PFSK-1 (cell line): ENCODE measurements around the gene CACNG6.

Experiments
- POLR2AphosphoS5 ChIP-seq: IDR thresholded peaks from 2 replicates; pipeline ENCODE4 v1.6.1; 2012; ENCODE audit warnings: low read depth, mild to moderate bottlenecking, control low read depth, low read length, moderate library complexity
- SIN3A ChIP-seq: IDR thresholded peaks from 2 replicates; pipeline ENCODE4 v1.6.1; 2012; ENCODE audit warnings: mild to moderate bottlenecking, low read length, moderate library complexity, borderline replicate concordance; ENCODE audit not compliant: insufficient read depth
- TAF1 ChIP-seq: IDR thresholded peaks from 2 replicates; pipeline ENCODE4 v1.6.1; 2012; ENCODE audit warnings: low read length, control low read depth, borderline replicate concordance; ENCODE audit not compliant: insufficient read depth
- TF ChIP-seq, protein P1 (sequence below), 2 experiments: IDR thresholded peaks; 2 replicates each; pipeline versions ENCODE4 v1.6.1 to v1.8.0; 2011 to 2012; ENCODE audit warnings: low read depth in 2 of 2, low read length in 2 of 2, control low read depth in 1 of 2, inconsistent platforms in 1 of 2, mild to moderate bottlenecking in 1 of 2, moderate library complexity in 1 of 2; ENCODE audit not compliant: insufficient read depth in 1 of 2

DNA sequence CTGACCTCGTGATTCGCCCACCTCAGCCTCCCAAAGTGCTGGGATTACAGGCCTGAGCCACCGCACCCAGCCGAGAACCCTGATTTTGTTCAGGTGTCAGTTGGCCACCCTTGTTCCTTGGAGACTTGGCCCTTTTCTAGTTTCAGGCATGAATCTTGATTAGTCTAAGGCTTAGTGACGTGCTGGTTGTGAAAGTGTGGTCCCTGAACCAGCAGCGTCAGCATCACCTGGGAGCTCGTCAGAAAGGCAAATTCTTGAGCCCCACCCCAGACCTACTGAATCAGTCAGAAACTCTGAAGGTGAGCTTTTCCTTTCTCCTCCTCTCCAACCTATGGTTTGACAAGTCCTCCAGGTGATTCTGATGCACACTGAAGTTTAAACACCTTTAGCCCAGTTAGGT lies 35.2 kb downstream of the CACNG6 start:
- TF ChIP-seq POLR2AphosphoS5: no peak
- TF ChIP-seq, protein P1, sequence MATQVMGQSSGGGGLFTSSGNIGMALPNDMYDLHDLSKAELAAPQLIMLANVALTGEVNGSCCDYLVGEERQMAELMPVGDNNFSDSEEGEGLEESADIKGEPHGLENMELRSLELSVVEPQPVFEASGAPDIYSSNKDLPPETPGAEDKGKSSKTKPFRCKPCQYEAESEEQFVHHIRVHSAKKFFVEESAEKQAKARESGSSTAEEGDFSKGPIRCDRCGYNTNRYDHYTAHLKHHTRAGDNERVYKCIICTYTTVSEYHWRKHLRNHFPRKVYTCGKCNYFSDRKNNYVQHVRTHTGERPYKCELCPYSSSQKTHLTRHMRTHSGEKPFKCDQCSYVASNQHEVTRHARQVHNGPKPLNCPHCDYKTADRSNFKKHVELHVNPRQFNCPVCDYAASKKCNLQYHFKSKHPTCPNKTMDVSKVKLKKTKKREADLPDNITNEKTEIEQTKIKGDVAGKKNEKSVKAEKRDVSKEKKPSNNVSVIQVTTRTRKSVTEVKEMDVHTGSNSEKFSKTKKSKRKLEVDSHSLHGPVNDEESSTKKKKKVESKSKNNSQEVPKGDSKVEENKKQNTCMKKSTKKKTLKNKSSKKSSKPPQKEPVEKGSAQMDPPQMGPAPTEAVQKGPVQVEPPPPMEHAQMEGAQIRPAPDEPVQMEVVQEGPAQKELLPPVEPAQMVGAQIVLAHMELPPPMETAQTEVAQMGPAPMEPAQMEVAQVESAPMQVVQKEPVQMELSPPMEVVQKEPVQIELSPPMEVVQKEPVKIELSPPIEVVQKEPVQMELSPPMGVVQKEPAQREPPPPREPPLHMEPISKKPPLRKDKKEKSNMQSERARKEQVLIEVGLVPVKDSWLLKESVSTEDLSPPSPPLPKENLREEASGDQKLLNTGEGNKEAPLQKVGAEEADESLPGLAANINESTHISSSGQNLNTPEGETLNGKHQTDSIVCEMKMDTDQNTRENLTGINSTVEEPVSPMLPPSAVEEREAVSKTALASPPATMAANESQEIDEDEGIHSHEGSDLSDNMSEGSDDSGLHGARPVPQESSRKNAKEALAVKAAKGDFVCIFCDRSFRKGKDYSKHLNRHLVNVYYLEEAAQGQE (IDR thresholded peaks at IDR 0.05; ENCODE audit: insufficient read depth in 1 of 2, low read depth in 2 of 2, low read length in 2 of 2): no peak
- TF ChIP-seq TAF1: no peak
- no peak for TF ChIP-seq SIN3A
